Subcutaneous preadipocyte (primary cell): Measurements from ENCODE around the gene SPSB1. TPM values are rescaled to one million over a fixed set of nuclear protein-coding genes. Genes with fewer than 3 reads are reported as not detected.

Experiments
- total RNA-seq: library from RNA; depleted of rRNA; stranded (reverse); fragments of >200 nt; gene quantifications from 2 replicates; pipeline ENCODE4 v1.2.3, GENCODE V29; 2012

The SPSB1 gene
- 17.6 and 27.2 TPM in 2 replicates for total RNA-seq

GRCh38 chr1:9292361-9293240 lies at the start of gene SPSB1:
Gene SPSB1, plus strand, starts transcription at chr1:9292894. Its CDS starts 62,998 bp downstream, at chr1:9355892.

Other genes starting within 250 kb of the SPSB1 start
- gene SLC2A5, start 223.3 kb upstream of the SPSB1 start, total RNA-seq, result 3.1 and 14.7 TPM in 2 replicates
- gene GPR157, start 163.8 kb upstream of the SPSB1 start, total RNA-seq, result 4.8 and 7.6 TPM in 2 replicates
- 28.2 and 44.8 TPM in 2 replicates for gene H6PD, start 58.1 kb upstream of the SPSB1 start, total RNA-seq
- 4.4 and 7.8 TPM in 2 replicates for gene SLC25A33, start 246.6 kb downstream of the SPSB1 start, total RNA-seq